Right hindlimb (tissue), 1 donor: ENCODE measurements around the gene SLC9B1.
A peak's percentile ranks its signal among the peaks of the same experiment; 100 is the strongest.
"Not testable (repeated sequence)": the region's sequence is repeated elsewhere in the genome, so short reads cannot be mapped to it uniquely, and the experiment has no call there.

Experiments
- DNase-seq: peaks from one replicate; pipeline ENCODE4 v3.0.0-alpha.2; 2018

SLC9B1 gene

DNA sequence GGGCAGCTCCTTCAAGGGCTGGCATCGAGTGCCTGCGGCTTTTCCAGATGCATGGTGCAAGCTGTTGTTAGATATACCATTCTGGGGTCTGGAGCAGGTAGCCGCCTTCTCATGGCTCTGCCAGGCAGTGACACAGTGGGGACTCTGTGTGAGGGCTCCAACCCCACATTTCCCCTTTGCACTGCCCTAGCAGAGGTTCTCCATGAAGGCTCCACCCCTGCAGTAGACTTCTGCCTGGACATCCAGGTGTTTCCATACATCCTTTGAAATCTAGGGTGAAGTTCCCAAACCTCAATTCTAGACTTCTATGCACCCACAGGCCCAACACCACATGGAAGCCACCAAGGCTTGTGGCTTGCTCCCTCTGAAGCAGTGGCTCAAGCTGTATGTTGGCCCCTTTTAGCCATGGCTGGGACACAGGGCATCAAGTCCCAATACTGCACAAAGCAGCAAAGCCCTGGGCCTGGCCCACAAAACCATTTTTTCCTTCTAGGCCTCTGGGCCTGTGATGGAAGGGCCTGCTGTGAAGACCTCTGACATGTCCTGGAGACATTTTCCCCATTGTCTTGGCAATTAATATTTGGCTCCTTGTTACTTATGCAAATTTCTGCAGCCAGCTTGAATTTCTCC, 141.9 kb downstream of the SLC9B1 start:
- DNase-seq = not testable (repeated sequence)

DNA sequence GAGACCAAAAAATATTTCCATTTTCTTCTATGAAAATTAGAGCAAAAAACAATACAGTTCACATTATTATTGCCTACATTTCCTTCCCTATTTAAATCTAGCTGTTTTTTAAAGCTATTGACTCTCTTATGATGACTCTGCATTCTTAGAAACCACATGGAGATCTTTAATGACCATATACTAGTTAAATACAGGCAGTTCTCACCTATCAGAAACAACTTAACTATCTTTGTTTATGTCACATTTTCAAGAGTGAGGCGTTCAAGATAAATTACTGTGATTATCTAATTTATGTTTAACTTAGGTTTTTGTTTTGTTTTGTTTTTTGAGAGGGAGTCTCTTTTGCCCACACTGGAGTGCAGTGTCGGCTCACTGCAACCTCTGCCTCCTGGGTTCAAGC, 147.7 kb downstream of the SLC9B1 start:
- no peak for DNase-seq

DNA sequence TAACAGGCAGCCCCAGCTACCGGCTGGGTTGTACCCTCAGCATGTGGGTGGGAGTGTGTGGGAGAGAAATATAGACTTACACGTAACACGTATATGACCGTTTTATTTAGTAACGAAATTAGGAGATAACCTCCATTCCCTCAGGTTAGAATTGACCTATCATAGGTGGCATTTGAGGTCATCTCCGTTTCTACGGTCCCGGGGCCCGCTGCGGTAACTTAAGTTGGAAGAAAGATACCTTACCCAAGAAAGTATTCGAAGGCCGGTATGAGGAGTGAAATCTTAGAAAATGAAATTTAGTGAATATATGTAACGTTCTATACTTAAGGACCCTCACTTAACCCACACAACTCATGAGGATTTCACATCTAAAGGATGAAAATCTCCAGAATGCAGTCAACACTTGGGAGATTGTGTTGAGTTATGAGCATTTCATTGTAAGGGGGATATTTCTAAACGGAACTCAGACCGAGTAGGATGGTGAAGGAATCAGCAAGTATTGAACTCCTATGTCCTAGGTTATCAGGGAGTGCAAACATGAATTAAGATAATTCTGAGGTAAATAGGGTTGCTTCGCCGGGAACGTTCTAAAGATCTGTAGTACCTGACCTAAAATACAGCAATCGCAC, 149.8 kb downstream of the SLC9B1 start:
- DNase-seq = no peak

DNA sequence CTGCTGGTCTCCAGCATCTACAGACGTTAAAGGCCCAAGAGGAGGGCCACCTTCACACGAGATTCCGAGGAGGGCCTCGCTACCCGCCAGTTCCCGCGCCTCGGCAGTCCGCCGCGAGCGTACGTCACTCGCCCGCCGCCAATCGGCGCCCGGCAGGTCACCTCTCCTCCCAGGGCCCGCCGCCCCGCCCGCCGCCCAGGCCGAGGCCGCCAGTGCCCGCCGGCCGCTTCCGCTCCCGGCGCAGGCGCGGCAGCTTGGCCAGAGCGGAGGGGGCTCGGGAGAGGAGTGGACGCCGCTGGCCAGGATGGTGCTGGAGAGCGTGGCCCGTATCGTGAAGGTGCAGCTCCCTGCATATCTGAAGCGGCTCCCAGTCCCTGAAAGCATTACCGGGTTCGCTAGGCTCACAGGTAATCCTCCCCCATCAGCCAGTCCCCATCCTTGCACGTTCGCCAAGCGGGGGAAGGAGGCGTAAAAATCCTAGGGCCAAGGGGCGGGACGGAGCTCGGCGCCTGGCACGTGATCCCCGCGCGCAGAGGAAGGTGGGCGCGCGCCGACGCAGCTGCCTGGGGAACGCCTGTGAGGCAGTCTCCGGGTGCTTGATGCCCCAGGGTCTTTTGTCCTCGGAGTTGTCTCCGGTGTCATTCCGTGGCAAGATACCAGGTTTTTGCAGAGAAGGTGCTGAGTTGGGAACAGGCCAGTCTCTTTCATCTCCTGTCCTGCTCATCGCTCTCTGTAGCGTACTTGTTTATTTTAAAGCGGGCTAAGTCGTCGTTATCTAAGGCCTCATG, 150.5 kb downstream of the SLC9B1 start, which contains the start of gene CISD2:
TSS of gene CISD2 (plus strand) at position 212 of the 788 bp plus-strand sequence. CDS start at position 305, 93 bp downstream.
- DNase-seq = peak; percentile 97

DNA sequence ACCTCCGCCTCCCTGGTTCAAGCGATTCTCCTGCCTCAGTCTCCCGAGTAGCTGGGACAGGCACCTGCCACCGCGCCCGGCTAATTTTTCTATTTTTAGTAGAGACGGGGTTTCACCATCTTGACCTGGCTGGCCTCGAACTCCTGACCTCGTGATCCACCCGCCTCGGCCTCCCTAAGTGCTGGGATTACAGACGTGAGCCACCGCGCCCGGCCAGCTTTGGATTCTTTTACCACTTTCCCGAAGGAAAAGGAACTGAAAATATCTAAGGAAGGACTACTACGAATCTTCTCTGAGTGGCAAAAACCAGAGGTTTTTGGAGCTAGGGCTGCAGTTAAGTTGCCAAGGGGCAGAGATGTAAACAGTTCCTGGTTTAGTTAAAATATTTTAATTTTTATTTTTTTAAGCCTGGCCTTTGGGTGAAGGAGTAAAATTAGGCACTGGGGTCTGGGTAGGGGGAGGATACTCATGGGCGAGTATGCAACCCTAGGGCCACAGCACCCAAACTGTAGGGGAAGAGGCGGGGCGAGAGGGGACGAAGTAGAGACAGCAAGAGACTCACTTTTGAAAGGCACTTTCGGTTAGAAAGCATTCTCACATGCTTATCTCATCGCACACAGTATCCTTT, 151.2 kb downstream of the SLC9B1 start:
- DNase-seq = peak; percentile 22

DNA sequence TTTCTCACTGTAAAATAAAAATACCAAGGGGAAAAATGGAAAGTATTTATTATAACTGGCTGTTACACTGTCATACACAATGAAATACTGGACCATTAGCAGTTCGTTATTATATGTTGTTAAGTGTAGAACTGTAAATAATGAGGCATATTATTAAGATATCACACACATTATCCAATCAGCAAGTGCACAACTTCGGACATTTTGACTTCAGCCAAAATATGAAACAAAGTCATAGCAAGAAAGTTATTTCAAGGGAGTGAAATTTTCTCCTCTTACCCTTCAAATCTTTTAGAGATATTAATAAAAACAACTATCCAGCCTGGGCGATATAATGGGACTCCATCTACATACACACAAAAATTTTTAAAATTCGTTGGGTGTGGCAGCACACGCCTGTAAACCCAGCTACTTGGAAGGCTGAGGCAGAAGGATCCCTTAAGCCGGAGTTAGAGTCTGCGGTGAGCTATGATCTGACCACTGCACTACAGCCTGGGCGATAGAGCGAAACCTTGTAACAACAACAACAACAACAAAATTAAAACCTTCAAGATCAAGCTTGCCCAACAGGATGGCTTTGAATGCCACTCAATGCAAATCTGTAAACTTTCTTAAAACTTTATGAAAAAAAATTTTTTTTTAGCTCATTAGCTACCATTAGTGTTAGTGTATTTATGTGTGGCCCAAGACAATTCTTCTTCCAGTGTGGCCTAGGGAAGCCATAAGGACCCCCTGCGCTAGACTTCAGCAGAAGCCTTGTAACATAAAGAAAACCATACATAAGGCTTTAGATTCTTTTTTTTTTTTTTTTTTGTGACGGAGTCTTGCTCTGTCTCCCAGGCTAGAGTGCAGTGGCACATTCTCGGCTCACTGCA, 152.0 kb downstream of the SLC9B1 start:
- DNase-seq = no peak

DNA sequence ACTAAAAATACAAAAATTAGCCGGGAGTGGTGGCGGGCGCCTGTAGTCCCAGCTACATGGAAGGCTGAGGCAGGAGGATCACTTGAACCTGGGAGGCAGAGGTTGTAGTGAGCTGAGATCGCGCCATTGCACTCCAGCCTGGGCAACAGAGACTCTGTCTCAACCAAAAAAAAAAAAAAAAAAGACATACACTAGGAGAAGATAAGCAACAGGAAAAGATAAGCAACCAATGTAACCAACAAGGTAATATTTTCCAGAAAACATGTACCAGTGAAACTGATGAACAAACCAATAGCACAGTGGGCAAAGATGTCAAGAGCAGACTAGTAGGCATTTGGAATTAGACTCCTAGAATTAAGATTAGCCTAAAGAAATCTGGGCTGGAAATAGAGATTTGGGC, 154.2 kb downstream of the SLC9B1 start:
- not testable (repeated sequence) for DNase-seq

DNA sequence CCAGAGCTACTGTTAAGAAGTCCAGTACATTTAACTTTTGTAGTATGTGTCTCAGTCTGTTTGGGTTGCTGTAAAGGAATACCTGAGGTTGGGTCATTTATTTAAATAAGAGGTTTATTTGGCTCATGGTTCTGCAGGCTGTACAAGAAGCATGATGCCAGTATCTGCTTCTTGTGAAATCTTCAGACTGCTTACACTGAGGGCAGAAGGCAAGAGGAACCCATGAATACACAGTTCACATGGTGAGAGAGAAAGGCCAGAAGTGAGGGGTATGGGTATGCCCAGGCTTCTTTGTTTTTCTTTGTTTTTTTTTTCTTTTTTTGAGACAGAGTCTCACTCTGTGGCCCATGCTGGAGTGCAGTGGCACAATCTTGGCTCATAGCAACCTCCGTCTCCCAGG, 156.8 kb downstream of the SLC9B1 start:
- DNase-seq = no peak

DNA sequence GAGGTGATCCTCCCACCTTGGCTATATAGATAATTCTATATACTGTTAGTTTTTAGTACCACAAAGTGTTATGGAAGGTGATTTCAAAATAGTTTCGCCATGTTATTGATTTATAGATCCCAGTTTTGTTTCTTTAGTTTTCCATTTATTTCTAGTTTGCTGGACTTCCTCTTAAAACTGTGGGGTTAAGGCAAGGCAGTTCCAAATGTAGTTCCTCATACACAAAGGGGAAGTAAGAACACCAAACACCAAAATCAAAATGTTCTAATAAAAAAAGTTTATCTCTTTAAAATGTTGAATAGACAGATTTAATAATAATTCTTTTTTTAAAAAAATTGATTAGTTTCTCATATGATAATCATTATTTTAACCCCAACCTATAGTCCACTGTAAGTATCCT, 157.5 kb downstream of the SLC9B1 start:
- no peak for DNase-seq

DNA sequence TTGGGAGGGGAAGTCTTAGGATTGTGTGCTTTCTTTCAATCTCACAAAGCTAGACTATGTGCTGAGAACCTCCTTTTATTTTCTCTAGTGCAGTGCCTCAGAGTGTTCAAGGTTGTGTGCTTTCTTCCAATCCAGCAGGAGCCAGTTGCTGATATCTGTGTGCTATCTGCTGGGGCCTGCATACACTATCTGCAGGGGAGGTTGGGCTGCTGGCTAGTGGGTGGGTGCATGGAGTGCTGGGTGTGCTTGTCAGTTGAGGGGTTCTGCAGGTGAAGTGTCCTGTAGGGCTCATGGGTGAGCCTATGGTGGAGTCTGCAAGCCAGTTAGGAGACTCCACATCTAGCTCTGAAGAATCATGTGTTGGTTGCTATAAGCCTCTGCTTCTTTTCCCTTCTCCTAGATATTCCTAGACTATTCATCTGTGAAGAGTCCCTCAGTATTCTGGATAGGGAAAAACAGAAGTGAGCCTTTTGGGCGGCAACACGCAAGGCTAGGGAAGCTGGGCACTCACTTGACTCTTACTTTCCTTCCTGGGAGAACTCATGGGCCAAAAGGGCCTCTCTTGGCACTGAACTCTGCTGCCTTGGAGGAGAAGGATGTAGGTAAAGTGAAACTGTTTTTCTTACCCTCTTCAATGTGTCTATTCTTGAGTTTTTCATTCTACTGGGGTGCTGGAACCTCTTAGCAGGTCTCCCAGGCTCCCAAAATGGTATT, 158.7 kb downstream of the SLC9B1 start:
- DNase-seq = no peak

DNA sequence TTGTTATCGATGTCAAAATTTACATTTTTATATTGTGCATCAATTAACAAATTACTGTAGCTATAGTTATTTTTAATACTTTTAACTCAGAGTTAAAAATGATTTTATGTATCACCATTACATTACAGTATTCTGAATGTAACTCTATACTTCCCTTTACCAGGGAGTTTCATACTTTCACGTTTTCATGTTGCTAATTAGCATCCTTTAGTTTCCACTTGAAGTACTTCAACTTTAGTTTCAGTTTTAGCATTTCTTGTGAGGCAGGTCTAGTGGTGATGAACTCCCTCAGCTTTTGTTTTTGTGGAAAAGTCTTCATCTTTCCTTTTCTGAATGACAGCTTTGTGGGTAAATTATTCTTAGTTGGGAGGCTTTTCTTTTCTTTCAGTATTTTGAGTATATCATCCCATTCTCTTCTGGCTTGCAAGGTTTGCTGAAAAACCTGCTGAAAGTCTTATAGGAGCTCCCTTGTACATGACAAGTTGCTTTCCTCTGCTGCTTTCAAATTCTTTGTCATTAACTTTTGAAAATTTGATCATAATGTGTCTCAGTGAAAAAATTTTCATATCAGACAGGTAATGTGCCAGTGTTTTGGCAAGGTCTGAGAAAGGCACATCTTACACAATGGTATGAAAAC, 160.6 kb downstream of the SLC9B1 start:
- no peak for DNase-seq
